Measurements from ENCODE around the gene LENG1.

Gene LENG1

DNA sequence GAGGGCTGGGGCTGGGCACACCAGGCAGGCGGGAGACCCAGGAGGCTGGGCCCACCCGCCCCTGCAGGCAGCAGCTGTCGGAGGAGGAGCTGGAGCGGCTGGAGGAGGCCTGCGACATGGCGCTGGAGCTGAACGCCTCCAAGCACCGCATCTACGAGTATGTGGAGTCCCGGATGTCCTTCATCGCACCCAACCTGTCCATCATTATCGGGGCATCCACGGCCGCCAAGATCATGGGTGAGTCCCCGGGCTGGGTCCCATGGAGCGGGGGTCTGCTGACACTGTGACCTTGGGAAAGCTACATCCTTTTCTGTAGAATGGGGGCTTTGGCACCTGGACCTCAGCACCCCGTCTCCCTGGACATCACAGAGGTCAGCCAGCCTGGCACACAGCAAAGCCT, 35.8 kb downstream of the LENG1 start:
- no peak overlapping the region for H3K27ac Mint-ChIP-seq
- H3K4me3 Mint-ChIP-seq = no peak overlapping the region
- no peaks in the 10 kb centered on the region for H3K27me3 Mint-ChIP-seq
- H3K9me3 Mint-ChIP-seq = no peaks in the 10 kb centered on the region
- H3K4me1 Mint-ChIP-seq = no peaks in the 10 kb centered on the region
- H3K36me3 Mint-ChIP-seq = peaks cover 11% of the 10 kb centered on the region

GRCh38 chr19:54121259-54121658, 38.3 kb downstream of the LENG1 start:
- Mint-ChIP-seq H3K4me1 (peaks cover 13% of the 10 kb centered on the region), H3K9me3 (no peaks in the 10 kb centered on the region), H3K27ac (no peak overlapping the region), H3K27me3 (no peaks in the 10 kb centered on the region), H3K36me3 (peaks cover 9% of the 10 kb centered on the region), H3K4me3 (no peak overlapping the region)

GRCh38 chr19:54115109-54116063, 44.1 kb downstream of the LENG1 start, which contains the start of the genes PRPF31 and TFPT:
PRPF31 (plus strand) TSS chr19:54115754; CDS start chr19:54118279, 2,525 bp downstream.
TFPT (minus strand) TSS chr19:54115657; CDS start chr19:54115269, 388 bp downstream.
- Mint-ChIP-seq H3K4me1 (peaks cover 42% of the 10 kb centered on the region), H3K27me3 (no peaks in the 10 kb centered on the region), H3K4me3 (peak within 1 kb of the TSS; percentile 98), H3K36me3 (peaks cover 10% of the 10 kb centered on the region), H3K27ac (peak within 1 kb of the TSS; percentile 97), H3K9me3 (no peaks in the 10 kb centered on the region)

DNA sequence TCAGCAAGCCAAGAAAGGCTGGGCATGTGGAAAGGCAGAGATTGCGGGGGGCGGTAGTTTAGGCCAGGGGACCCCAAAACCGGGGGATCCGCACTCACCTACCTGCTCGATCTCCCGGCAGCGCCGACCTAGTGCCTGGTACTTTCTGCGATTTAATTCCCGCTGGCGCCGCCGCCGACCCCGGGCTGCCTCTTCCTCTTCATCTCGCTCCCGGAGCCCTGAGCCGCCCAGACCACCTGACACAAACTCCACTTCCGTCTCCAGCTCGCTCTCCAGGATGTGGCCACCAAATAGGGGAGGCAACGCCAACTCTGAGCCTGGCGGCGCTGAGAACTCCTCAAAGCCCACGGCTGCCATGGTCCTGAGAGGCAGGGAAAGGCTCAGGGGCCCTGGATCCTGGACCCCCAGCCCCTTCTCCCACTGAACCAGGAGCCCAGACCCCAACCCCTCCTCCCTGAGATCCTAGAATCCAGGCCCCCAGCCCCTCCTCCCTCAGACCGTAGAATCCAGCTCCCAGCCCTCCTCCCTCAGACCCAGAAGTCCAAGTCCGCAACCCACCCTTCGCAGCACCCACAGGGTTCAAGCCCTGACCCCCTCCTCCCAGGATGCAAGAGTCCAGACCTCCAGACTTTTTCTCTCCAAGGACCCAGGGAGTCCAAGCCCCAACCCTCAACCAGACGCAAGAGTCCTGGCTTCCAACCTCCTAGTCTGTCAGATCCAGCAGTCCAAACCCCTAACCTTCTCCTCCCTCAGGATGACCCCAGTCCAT, 45.0 kb downstream of the LENG1 start:
- Mint-ChIP-seq H3K4me3 (peak overlapping the region; percentile 98), H3K9me3 (no peaks in the 10 kb centered on the region), H3K4me1 (peaks cover 42% of the 10 kb centered on the region), H3K27me3 (no peaks in the 10 kb centered on the region), H3K27ac (peak overlapping the region; percentile 97), H3K36me3 (peaks cover 11% of the 10 kb centered on the region)

- Mint-ChIP-seq H3K36me3 (peaks cover 9% of the 10 kb centered on the region), H3K4me1 (peaks cover 30% of the 10 kb centered on the region), H3K27ac (peak overlapping the region; percentile 46), H3K4me3 (no peak overlapping the region), H3K27me3 (no peaks in the 10 kb centered on the region), H3K9me3 (no peaks in the 10 kb centered on the region)
Observed at GRCh38 chr19:54109651-54110050, 49.9 kb downstream of the LENG1 start.

- H3K4me1 Mint-ChIP-seq = peaks cover 19% of the 10 kb centered on the region
- H3K36me3 Mint-ChIP-seq = peaks cover 9% of the 10 kb centered on the region
- H3K9me3 Mint-ChIP-seq = no peaks in the 10 kb centered on the region
- H3K27ac Mint-ChIP-seq = no peak overlapping the region
- H3K4me3 Mint-ChIP-seq = no peak overlapping the region
- no peaks in the 10 kb centered on the region for H3K27me3 Mint-ChIP-seq
Observed at GRCh38 chr19:54108496-54108895, 51.0 kb downstream of the LENG1 start.

GRCh38 chr19:54107876-54108490, 51.5 kb downstream of the LENG1 start:
- Mint-ChIP-seq H3K9me3 (no peaks in the 10 kb centered on the region), H3K27me3 (no peaks in the 10 kb centered on the region), H3K4me1 (peaks cover 18% of the 10 kb centered on the region), H3K4me3 (no peak overlapping the region), H3K36me3 (peaks cover 9% of the 10 kb centered on the region), H3K27ac (no peak overlapping the region)

DNA sequence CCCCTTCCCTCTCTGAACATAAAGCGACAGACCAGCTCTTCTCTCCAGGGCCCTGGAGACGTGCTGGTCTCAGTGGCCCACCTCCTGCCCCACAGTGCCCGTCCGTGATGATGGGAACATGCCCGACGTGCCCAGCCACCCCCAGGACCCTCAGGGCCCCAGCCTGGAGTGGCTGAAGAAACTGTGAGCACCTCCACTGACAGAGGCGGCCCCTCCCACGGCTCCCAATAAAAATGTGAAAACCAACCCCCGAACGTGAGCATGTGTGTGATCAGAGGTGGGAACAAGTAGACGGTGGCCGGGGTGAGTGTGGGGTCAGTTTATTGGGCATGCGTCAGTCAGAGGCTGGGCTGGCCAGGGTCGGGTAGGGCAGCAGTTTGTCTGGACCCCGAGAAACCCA, 52.8 kb downstream of the LENG1 start:
- H3K9me3 Mint-ChIP-seq = no peaks in the 10 kb centered on the region
- H3K27me3 Mint-ChIP-seq = no peaks in the 10 kb centered on the region
- no peak overlapping the region for H3K4me3 Mint-ChIP-seq
- peaks cover 23% of the 10 kb centered on the region for H3K4me1 Mint-ChIP-seq
- H3K36me3 Mint-ChIP-seq = peaks cover 9% of the 10 kb centered on the region
- no peak overlapping the region for H3K27ac Mint-ChIP-seq

- Mint-ChIP-seq H3K9me3 (no peaks in the 10 kb centered on the region), H3K27ac (peak overlapping the region; percentile 47), H3K36me3 (peaks cover 8% of the 10 kb centered on the region), H3K4me3 (peak overlapping the region; percentile 42), H3K27me3 (no peaks in the 10 kb centered on the region), H3K4me1 (peaks cover 23% of the 10 kb centered on the region)
Observed at GRCh38 chr19:54105796-54106195, 53.7 kb downstream of the LENG1 start.
